Muscle of leg (tissue), 11 donors: Measurements from ENCODE around the gene PCSK6. TPM values are rescaled to one million over a fixed set of nuclear protein-coding genes. Genes with fewer than 3 reads are reported as not detected.
A peak's percentile ranks its signal among the peaks of the same experiment; 100 is the strongest.

Source experiments
- DNase-seq: peaks from one replicate; pipeline ENCODE4 v3.0.0; 2013
- H3K27ac ChIP-seq: one replicate; pipeline ENCODE4 v1.5.1; 2013; ENCODE audit warnings: mild to moderate bottlenecking, low read length, control low read depth
- H3K27me3 ChIP-seq: one replicate; pipeline ENCODE4 v1.6.1; 2013; ENCODE audit warnings: low read length; ENCODE audit not compliant: control insufficient read depth, insufficient read depth
- H3K36me3 ChIP-seq: one replicate; pipeline ENCODE4 v1.6.1; 2013; ENCODE audit warnings: low read length; ENCODE audit not compliant: control insufficient read depth, insufficient read depth
- H3K4me1 ChIP-seq: one replicate; pipeline ENCODE4 v1.6.1; 2013; ENCODE audit warnings: low read length; ENCODE audit not compliant: control insufficient read depth, insufficient read depth
- H3K4me3 ChIP-seq: one replicate; pipeline ENCODE4 v1.5.1; 2013; ENCODE audit warnings: low read length, control low read depth
- H3K9me3 ChIP-seq: replicated peaks from 2 replicates; pipeline ENCODE4 v1.6.1; 2013; ENCODE audit warnings: low read depth, low read length; ENCODE audit not compliant: control insufficient read depth
- WGBS: methylation state at CpG from one replicate; pipeline ENCODE4 v1.1.5; 2013; ENCODE audit warnings: missing lambda C conversion rate; ENCODE audit not compliant: insufficient coverage; 5-methylcytosine and 5-hydroxymethylcytosine counted together
- polyA plus RNA-seq, 8 donors: library from polyadenylated mRNA; unstranded; fragments of 120-200 nt; gene quantifications; one replicate each; pipeline versions ENCODE4 v1.2.1 to v1.2.3, GENCODE V29; 2013; ENCODE audit warnings: inconsistent platforms in 1 of 8, low replicate concordance in 1 of 8; ENCODE audit not compliant: insufficient read length in 8 of 8, insufficient read depth in 1 of 8
- total RNA-seq: library from RNA; stranded (reverse); fragments of 120-200 nt; gene quantifications from one replicate; pipeline ENCODE4 v1.2.4, GENCODE V29; 2013

The PCSK6 gene
- total and polyA plus RNA-seq, 9 donors: 6.2 to 14.1 (median 9.5) TPM

DNA sequence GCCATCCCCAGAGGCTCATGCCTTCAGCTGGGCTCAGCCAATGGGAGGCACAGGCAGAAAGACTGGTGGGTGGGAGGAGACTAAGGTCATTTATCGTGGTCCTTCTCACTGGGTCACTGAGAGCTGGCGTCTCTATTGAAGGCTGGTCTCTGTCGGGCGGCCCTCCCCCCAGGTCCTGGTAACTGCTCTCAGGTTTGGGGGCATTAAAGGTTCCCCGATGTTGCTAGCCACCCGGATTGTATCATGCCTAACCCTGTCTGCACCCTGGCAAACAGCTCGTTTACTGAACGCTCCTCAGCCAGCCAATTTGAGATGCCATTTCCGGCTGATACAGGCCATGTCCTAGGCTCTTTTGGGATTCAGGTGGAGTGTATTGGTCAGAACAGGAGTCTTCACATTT is 222.7 kb downstream of the PCSK6 start:
- Histone ChIP-seq H3K27ac (peak overlapping the region; percentile 69), H3K4me3 (no peak overlapping the region), H3K36me3 (peaks cover 32% of the 10 kb centered on the region), H3K9me3 (no peaks in the 10 kb centered on the region), H3K27me3 (no peaks in the 10 kb centered on the region), H3K4me1 (peaks cover 25% of the 10 kb centered on the region)
- WGBS: 62% methylated on average over 9 of the region's 9 CpGs
- DNase-seq: no peak

DNA sequence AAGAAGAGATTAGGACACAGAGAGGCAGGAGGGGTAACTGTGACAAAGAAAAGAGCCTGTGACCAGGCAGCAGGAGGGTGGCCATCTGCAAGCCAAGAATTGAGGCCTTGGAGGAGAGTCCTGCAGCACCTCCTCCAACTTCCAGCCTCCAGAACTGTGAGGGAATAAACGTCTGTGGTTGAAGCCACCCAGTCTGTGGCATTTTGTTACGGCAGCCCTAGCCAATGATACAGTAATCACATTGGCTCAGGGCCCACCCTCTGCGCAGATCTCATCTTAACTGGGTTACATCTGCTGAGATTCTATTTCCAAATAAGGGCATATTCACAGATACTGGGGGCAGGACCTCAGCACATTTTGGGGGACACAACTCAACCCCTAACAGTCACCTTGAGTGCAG is 223.5 kb downstream of the PCSK6 start:
- no peaks in the 10 kb centered on the region for H3K27me3 ChIP-seq
- peak overlapping the region; percentile 69 for H3K27ac ChIP-seq
- WGBS: 60% methylated on average over 3 of the region's 3 CpGs
- no peak overlapping the region for H3K4me3 ChIP-seq
- peaks cover 25% of the 10 kb centered on the region for H3K4me1 ChIP-seq
- H3K9me3 ChIP-seq: no peaks in the 10 kb centered on the region
- H3K36me3 ChIP-seq: peaks cover 25% of the 10 kb centered on the region
- peak; percentile 44 for DNase-seq

DNA sequence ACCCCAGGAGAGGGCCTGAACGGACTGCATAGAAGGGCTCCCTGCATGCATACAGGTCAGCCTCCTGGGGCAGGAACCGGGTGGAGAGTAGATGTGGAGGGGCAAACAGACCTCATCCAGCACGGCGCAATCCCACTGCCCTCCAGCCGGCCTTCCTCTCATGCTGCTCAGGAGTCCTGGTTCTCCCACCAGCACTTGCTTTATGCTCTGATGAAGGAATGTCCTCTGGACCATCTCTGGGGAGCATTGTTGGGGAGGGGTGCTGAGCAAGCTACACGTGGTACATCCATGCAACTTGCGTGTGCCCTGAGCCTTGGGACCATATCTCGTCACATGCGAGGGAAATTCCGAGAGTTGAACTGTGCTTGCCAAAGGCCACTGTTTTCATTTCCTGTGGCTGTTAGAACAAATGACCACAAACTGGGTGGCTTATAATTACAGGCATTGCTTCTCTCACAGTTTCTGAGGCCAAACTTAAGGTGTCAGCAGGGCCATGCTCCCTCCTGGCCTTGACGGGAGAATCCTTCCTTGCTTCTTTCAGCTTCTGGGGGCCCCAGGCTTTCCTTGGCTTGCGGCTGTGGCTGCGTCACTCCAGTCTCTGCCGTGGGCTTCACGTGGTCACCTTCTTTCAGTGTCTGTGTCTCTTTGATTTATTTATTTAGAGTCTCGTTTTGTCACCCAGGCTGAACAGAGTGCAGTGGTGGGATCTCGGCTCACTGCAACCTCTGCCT is 224.4 kb downstream of the PCSK6 start:
- H3K4me1 ChIP-seq: peaks cover 25% of the 10 kb centered on the region
- WGBS: 86% methylated on average over 10 of the region's 17 CpGs
- no peak overlapping the region for H3K27ac ChIP-seq
- H3K27me3 ChIP-seq: no peaks in the 10 kb centered on the region
- peaks cover 16% of the 10 kb centered on the region for H3K36me3 ChIP-seq
- H3K9me3 ChIP-seq: no peaks in the 10 kb centered on the region
- no peak overlapping the region for H3K4me3 ChIP-seq
- no peak for DNase-seq

DNA sequence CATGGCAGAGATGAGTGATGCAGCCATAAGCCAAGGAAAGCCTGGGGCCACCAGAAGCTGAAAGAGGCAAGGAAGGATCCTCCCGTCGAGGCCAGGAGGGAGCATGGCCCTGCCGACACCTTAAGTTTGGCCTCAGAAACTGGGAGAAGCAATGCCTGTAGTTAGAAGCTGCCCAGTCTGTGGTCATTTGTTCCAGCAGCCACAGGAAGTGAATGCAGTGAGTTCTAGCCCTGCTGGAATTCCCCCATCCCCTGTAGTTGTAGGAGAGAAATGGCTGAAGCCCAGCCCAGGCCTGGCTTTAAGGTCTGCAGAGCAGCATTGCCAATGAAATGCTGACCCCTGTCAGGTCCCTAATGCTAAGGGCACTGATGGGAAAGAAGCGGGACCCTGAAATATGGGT is 225.5 kb downstream of the PCSK6 start:
- H3K27me3 ChIP-seq: no peaks in the 10 kb centered on the region
- 87% methylated on average over 3 of the region's 4 CpGs for WGBS
- H3K4me3 ChIP-seq: no peak overlapping the region
- no peaks in the 10 kb centered on the region for H3K9me3 ChIP-seq
- peaks cover 5% of the 10 kb centered on the region for H3K36me3 ChIP-seq
- peaks cover 25% of the 10 kb centered on the region for H3K4me1 ChIP-seq
- no peak for DNase-seq
- no peak overlapping the region for H3K27ac ChIP-seq

DNA sequence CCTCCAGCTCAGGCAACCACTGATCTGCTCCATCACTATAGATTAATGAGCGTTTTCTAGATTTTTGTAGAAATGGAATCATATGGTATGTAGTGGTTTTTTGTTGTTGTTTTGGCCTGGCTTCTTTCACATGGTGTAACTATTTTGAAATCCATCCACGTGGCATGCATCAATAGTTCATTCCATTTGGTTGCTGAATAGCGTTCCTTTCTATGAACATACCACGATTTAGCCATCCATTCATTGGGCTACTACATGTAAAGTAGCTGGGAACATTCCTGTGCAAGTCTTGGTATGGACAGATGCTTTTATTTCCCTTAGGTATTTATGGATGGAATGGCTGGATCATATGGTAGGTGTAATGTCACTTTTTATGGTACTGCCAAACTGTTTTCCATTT is 227.0 kb downstream of the PCSK6 start:
- H3K4me1 ChIP-seq: peaks cover 24% of the 10 kb centered on the region
- no CpG with 5 or more reads among the region's 4 CpGs for WGBS
- H3K27ac ChIP-seq: no peak overlapping the region
- no peak overlapping the region for H3K4me3 ChIP-seq
- no peak for DNase-seq
- no peaks in the 10 kb centered on the region for H3K27me3 ChIP-seq
- no peaks in the 10 kb centered on the region for H3K36me3 ChIP-seq
- no peaks in the 10 kb centered on the region for H3K9me3 ChIP-seq

DNA sequence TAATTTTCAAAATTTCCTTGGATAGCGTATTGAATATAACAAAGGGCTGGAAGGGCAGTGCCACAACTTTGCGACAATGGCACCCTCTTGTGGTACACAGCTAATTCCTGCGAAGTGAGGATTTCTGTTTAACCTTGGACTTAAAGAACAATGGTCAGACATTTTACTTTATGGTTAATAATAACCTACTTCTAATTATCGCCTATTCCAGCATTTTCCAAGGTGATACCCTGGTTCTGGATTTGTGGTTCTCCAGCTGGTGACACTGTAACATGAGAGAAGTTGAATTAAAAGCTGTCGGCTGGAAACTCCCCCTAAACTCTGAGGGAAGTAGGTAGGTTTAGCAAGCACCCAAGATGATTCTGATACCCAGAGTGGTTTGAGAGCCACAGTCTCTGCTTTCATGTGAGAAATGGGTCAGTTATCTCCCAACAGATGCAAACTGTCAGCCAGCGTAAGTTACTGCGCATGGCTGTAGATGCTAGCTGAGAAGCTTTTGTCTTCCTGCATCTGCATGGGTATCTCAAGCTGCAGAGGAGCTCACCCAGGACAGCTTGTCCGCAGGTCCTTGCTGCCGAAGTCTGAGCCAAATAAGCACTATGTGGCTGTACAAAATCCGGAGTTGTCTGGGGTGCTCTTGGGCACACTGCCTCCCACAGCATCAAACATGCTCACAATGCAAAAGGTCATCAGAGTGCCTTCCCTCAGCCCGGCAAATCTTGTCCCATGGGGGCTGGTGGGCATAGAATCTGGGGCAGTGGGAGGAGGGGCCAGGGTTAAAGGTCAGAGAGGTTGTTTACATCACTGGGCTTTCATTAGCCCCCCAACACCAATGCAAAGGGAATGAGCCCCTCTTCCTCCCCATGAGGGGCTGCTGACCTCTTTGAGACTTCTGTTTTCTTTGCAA is 231.0 kb downstream of the PCSK6 start:
- H3K4me3 ChIP-seq: no peak overlapping the region
- H3K27ac ChIP-seq: no peak overlapping the region
- no peaks in the 10 kb centered on the region for H3K36me3 ChIP-seq
- peaks cover 34% of the 10 kb centered on the region for H3K4me1 ChIP-seq
- no peaks in the 10 kb centered on the region for H3K9me3 ChIP-seq
- H3K27me3 ChIP-seq: no peaks in the 10 kb centered on the region
- 34% methylated on average over 4 of the region's 11 CpGs for WGBS
- DNase-seq: peak; percentile 85

DNA sequence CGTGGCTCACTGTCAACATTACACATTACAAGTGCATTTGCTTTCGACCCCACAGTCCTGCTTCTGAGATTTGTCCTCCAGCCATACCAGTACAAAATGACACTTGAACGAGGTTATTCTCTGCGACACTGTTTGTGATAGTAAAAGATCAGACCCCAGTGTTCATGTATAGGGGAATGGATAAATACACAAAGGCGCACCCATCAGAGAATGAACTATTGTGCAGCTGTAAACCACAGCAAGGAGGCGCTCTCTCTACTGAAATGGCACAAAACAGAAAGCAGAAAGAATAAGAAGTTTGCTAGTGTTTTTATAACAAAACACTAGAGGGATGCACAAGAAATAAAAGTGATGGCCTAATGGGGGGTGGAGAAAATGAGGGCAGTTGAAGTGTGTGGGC is 232.8 kb downstream of the PCSK6 start:
- H3K4me1 ChIP-seq: peaks cover 43% of the 10 kb centered on the region
- DNase-seq: no peak
- no peak overlapping the region for H3K27ac ChIP-seq
- no peaks in the 10 kb centered on the region for H3K9me3 ChIP-seq
- no peaks in the 10 kb centered on the region for H3K36me3 ChIP-seq
- no peak overlapping the region for H3K4me3 ChIP-seq
- WGBS: 93% methylated on average over 2 of the region's 6 CpGs
- no peaks in the 10 kb centered on the region for H3K27me3 ChIP-seq

DNA sequence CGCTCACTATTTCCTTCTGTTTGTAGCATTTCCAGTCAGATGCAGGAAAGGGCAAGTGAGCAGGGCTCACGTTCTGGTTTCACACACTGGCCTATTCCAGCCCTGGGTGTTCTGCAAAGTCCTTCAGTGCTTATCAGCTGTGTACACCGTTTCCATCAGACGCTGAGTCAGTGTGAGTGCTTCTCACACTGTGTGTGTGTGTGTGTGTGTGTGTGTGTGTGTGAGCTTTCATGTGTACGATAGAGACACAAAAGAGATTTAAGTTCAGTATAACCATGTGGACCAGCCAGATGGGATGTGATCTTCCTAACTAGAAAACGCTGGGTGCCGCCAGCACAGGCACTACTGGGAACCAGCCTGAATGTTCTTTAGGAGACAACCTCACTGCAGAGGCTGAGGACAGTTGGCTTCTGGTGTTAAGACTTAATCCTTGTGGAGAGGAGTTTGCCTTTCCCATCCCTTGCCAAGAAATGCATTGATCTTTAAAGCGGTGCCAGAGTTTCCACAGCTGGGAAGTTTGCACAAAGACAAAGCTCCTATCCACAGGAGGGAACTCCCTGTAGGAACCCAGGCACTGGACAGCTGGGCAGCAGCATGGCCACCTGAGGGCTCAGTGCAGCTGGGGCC is 233.8 kb downstream of the PCSK6 start:
- WGBS: 7% methylated on average over 8 of the region's 8 CpGs
- no peaks in the 10 kb centered on the region for H3K9me3 ChIP-seq
- H3K27ac ChIP-seq: peak overlapping the region; percentile 54
- no peaks in the 10 kb centered on the region for H3K27me3 ChIP-seq
- peak; percentile 85 for DNase-seq
- no peak overlapping the region for H3K4me3 ChIP-seq
- no peaks in the 10 kb centered on the region for H3K36me3 ChIP-seq
- peaks cover 44% of the 10 kb centered on the region for H3K4me1 ChIP-seq

DNA sequence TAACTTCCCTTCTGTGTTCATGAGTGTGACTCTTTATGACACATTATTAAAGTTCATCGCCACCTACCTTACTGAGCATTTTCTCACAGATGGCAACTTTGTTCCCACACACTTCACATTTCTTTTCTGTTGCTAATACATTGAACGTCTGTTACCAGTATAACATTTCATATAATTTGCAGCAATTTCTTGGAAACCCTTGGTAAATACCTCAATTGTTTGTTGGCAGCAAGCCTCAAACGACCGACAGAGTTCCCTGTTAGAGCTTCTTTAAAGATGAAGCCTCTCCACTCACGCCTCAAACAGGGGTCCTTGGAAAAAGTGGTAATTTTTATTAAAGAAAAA is 234.5 kb downstream of the PCSK6 start:
- Histone ChIP-seq H3K4me1 (peaks cover 50% of the 10 kb centered on the region), H3K9me3 (no peaks in the 10 kb centered on the region), H3K36me3 (no peaks in the 10 kb centered on the region), H3K27me3 (no peaks in the 10 kb centered on the region), H3K4me3 (no peak overlapping the region), H3K27ac (peak overlapping the region; percentile 62)
- DNase-seq: peak; percentile 64
- WGBS: 47% methylated on average over 2 of the region's 5 CpGs
